MM.1S (cell line): ENCODE measurements around the gene ANKDD1A.
A peak's percentile ranks its signal among the peaks of the same experiment; 100 is the strongest.

ENCODE experiments used
- DNase-seq: peaks from one replicate; pipeline ENCODE4 v3.0.0-alpha.2; 2015
- H2AFZ ChIP-seq: fragments of 300-600 bp; sonication (generic); 2 replicates; pipeline ENCODE4 v1.6.0; 2016; ENCODE audit warnings: antibody characterized with exemption, low read length
- H3F3A ChIP-seq: fragments of 300-600 bp; sonication (generic); 2 replicates; pipeline ENCODE4 v1.6.1; 2016; ENCODE audit warnings: mild to moderate bottlenecking, antibody characterized with exemption, low read length, moderate library complexity, mixed read lengths; ENCODE audit not compliant: insufficient read depth
- H3K27ac ChIP-seq: fragments of 300-600 bp; sonication (generic); 2 replicates; pipeline ENCODE4 v1.5.1; 2016; ENCODE audit warnings: mild to moderate bottlenecking, low read length
- H3K27me3 ChIP-seq: fragments of 300-600 bp; sonication (generic); replicated peaks from 2 replicates; pipeline ENCODE4 v1.6.0; 2016; ENCODE audit warnings: low read length; ENCODE audit not compliant: insufficient read depth
- H3K36me3 ChIP-seq: fragments of 300-600 bp; sonication (generic); replicated peaks from 2 replicates; pipeline ENCODE4 v1.6.1; 2016; ENCODE audit warnings: mild to moderate bottlenecking, low read length, mixed read lengths; ENCODE audit not compliant: insufficient read depth
- H3K4me1 ChIP-seq: fragments of 300-600 bp; sonication (generic); 2 replicates; pipeline ENCODE4 v1.6.1; 2016; ENCODE audit warnings: low read length, mixed read lengths
- H3K4me2 ChIP-seq: fragments of 300-600 bp; sonication (generic); 2 replicates; pipeline ENCODE4 v1.6.0; 2016; ENCODE audit warnings: low read depth, low read length
- H3K4me3 ChIP-seq: fragments of 300-600 bp; sonication (generic); 2 replicates; pipeline ENCODE4 v1.5.1; 2016; ENCODE audit warnings: low read length, mixed read lengths
- H3K79me2 ChIP-seq: fragments of 300-600 bp; sonication (generic); 2 replicates; pipeline ENCODE4 v1.6.1; 2016; ENCODE audit warnings: mixed run types, low read length, mixed read lengths
- H3K9ac ChIP-seq: fragments of 300-600 bp; sonication (generic); 2 replicates; pipeline ENCODE4 v1.6.1; 2016; ENCODE audit warnings: low read length, mixed read lengths
- H3K9me2 ChIP-seq: fragments of 300-600 bp; sonication (generic); replicated peaks from 2 replicates; pipeline ENCODE4 v1.6.1; 2016; ENCODE audit warnings: mild to moderate bottlenecking, low read length, mixed read lengths; ENCODE audit not compliant: insufficient read depth
- H3K9me3 ChIP-seq: fragments of 300-600 bp; sonication (generic); replicated peaks from 2 replicates; pipeline ENCODE4 v1.6.1; 2016; ENCODE audit warnings: mild to moderate bottlenecking, low read length, mixed read lengths; ENCODE audit not compliant: insufficient read depth
- H4K20me1 ChIP-seq: fragments of 300-600 bp; sonication (generic); 2 replicates; pipeline ENCODE4 v1.6.1; 2016; ENCODE audit warnings: mild to moderate bottlenecking, low read length, moderate library complexity, mixed read lengths; ENCODE audit not compliant: insufficient read depth
- EZH2 ChIP-seq: fragments of 300-600 bp; sonication (generic); optimal IDR thresholded peaks from 2 replicates; pipeline ENCODE3; 2017; ENCODE audit warnings: low read depth, mild to moderate bottlenecking, antibody characterized with exemption, low read length, mixed read lengths
- EZH2phosphoT487 ChIP-seq: fragments of 300-600 bp; sonication (generic); IDR thresholded peaks from 2 replicates; pipeline ENCODE4 v1.6.1; 2018; ENCODE audit warnings: antibody characterized with exemption, low read length
- TF ChIP-seq, protein P1 (sequence below): fragments of 300-600 bp; sonication (generic); IDR thresholded peaks from 2 replicates; pipeline ENCODE4 v1.5.1; 2016; ENCODE audit warnings: antibody characterized with exemption, low read length, mixed read lengths

The ANKDD1A gene

DNA sequence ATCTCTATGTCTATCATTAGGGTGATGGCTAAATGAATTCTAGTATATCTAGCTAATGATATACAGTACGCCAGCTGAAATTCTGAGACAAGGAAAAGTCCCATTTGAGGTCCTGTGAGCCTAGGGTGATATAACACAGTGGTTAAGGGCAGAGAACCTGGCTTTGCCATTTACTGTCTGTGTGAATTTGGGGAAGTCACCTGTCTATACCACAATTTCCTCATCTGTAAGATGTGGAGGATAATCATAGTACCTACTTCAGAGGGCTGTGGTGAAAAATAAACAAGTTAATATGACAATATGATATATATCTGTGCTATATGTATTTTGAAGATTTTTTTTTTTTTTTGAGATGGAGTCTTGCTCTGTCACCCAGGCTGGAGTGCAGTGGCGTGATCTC is 9.8 kb upstream of the ANKDD1A start:
- no peaks in the 10 kb centered on the region for H3K9me2 ChIP-seq
- no peaks in the 10 kb centered on the region; the same call in 1 of the 2 replicates for H3K79me2 ChIP-seq
- no peak overlapping the region for H3K4me3 ChIP-seq

DNA sequence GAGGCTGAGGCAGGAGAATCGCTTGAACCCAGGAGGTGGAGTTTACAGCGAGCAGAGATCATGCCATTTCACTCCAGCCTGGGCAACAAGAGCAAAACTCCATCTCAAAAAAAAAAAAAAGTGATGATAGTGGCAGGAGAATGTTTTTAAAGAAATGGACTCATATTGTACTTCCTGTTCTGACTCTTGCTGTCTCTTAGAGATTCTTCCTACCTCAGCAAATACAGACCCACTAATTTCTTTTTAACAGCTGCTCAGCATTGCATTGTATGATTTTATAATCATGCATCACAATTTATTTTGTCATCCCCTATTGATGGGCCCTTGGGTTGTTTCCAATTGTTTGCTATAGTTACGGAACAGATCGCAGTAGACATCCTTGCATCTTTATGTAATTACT is 8.8 kb upstream of the ANKDD1A start:
- no peak overlapping the region for H3K4me3 ChIP-seq
- no peaks in the 10 kb centered on the region for H3K27me3 ChIP-seq
- H3K9me3 ChIP-seq: no peaks in the 10 kb centered on the region
- no peak overlapping the region for H3K4me2 ChIP-seq
- H3K36me3 ChIP-seq: no peaks in the 10 kb centered on the region
- no peak overlapping the region for H3K27ac ChIP-seq
- no peak overlapping the region for H2AFZ ChIP-seq
- H3K79me2 ChIP-seq: no peaks in the 10 kb centered on the region
- H3K9me2 ChIP-seq: no peaks in the 10 kb centered on the region
- TF ChIP-seq EZH2 (no peak), EZH2phosphoT487 (no peak)
- TF ChIP-seq, protein P1, sequence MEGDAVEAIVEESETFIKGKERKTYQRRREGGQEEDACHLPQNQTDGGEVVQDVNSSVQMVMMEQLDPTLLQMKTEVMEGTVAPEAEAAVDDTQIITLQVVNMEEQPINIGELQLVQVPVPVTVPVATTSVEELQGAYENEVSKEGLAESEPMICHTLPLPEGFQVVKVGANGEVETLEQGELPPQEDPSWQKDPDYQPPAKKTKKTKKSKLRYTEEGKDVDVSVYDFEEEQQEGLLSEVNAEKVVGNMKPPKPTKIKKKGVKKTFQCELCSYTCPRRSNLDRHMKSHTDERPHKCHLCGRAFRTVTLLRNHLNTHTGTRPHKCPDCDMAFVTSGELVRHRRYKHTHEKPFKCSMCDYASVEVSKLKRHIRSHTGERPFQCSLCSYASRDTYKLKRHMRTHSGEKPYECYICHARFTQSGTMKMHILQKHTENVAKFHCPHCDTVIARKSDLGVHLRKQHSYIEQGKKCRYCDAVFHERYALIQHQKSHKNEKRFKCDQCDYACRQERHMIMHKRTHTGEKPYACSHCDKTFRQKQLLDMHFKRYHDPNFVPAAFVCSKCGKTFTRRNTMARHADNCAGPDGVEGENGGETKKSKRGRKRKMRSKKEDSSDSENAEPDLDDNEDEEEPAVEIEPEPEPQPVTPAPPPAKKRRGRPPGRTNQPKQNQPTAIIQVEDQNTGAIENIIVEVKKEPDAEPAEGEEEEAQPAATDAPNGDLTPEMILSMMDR: no peak
- H3F3A ChIP-seq: no peaks in the 10 kb centered on the region
- H3K9ac ChIP-seq: no peak overlapping the region
- DNase-seq: no peak
- no peaks in the 10 kb centered on the region for H4K20me1 ChIP-seq
- H3K4me1 ChIP-seq: peaks cover 24% of the 10 kb centered on the region

More for the DNA sequence above, 9.8 kb upstream of the ANKDD1A start:
- no peak overlapping the region for H3K9ac ChIP-seq
- H3K27ac ChIP-seq: no peak overlapping the region
- H3K36me3 ChIP-seq: no peaks in the 10 kb centered on the region
- H3K4me2 ChIP-seq: no peak overlapping the region
- peak; percentile 27 for DNase-seq
- H4K20me1 ChIP-seq: no peaks in the 10 kb centered on the region
- no peak overlapping the region for H2AFZ ChIP-seq
- peaks cover 34% of the 10 kb centered on the region for H3K4me1 ChIP-seq
- H3F3A ChIP-seq: no peaks in the 10 kb centered on the region
- no peaks in the 10 kb centered on the region for H3K27me3 ChIP-seq
- H3K9me3 ChIP-seq: no peaks in the 10 kb centered on the region
- TF ChIP-seq EZH2phosphoT487 (no peak), EZH2 (no peak)
- TF ChIP-seq, protein P1: no peak

DNA sequence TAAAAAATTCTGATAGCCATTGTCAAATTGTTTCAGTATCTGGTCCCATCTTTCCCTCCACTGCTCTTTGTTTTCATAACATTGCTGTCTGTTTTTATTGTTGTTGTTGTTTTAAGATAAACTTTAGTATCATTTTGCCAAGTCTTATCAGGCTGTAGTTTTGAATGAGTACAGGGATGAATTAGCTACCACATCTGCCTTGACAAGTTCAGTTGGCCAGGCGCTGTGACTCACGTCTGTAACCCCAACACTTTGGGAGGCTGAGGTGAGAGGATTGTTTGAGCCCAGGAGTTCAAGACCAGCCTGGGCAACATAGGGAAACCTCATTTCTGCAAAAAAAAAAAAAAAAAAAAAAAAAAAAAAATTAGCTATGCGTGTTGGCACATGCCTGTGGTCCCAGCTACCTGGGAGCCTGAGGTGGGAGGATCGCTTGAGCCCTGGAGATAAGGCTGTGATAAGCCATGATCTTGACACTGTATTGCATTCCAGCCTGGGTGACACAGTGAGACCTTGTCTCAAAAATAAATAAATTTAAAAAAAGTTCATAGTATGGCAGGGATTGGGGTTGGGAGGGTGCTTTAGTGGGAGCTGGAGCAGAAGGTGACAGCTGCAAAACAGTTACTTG is 8.3 kb upstream of the ANKDD1A start:
- no peak for DNase-seq
- Histone ChIP-seq H3K4me3 (no peak overlapping the region), H3K27ac (no peak overlapping the region), H4K20me1 (no peaks in the 10 kb centered on the region), H3K4me1 (peaks cover 24% of the 10 kb centered on the region), H3K36me3 (no peaks in the 10 kb centered on the region), H3K79me2 (no peaks in the 10 kb centered on the region), H2AFZ (no peak overlapping the region), H3K9me2 (no peaks in the 10 kb centered on the region), H3K4me2 (no peak overlapping the region), H3K9ac (no peak overlapping the region), H3F3A (no peaks in the 10 kb centered on the region), H3K27me3 (no peaks in the 10 kb centered on the region), H3K9me3 (no peaks in the 10 kb centered on the region)
- TF ChIP-seq, protein P1: no peak
- TF ChIP-seq EZH2 (no peak), EZH2phosphoT487 (no peak)
